HFFc6 (cell line): Measurements from ENCODE around the gene TBC1D14. TPM values are rescaled to one million over a fixed set of nuclear protein-coding genes. Genes with fewer than 3 reads are reported as not detected.

Experiments used
- DNase-seq: peaks from one replicate; pipeline ENCODE4 v3.0.0-alpha.2; 2018
- H3K27ac Mint-ChIP-seq: 2 replicates; pipeline ENCODE4 v1.8.0; 2020; ENCODE audit warnings: mild to moderate bottlenecking, mixed read lengths
- H3K27me3 Mint-ChIP-seq: 2 replicates; pipeline ENCODE4 v1.8.0; 2021; ENCODE audit warnings: mild to moderate bottlenecking, moderate library complexity, mixed read lengths; ENCODE audit not compliant: insufficient read depth
- H3K36me3 Mint-ChIP-seq: 2 replicates; pipeline ENCODE4 v1.8.0; 2021; ENCODE audit warnings: low read depth, mixed read lengths
- H3K4me1 Mint-ChIP-seq: 2 replicates; pipeline ENCODE4 v1.8.0; 2020; ENCODE audit warnings: low read depth, mixed read lengths
- H3K4me3 Mint-ChIP-seq: 2 replicates; pipeline ENCODE4 v1.8.0; 2020; ENCODE audit warnings: mild to moderate bottlenecking, moderate library complexity, mixed read lengths
- H3K9me3 Mint-ChIP-seq: 2 replicates; pipeline ENCODE4 v1.8.0; 2020; ENCODE audit warnings: mild to moderate bottlenecking, mixed read lengths
- total RNA-seq, 6 experiments: library from RNA; stranded (reverse); fragmentation: NEBNext Ultra II Directional; extraction: Animal tissue kit (Norgen Biotek cat#: 25700); gene quantifications; 2 replicates in 1 of 6; 3 replicates in 5 of 6; pipeline ENCODE4 v1.2.3, GENCODE V29; 2021
- TF ChIP-seq, protein P1 (sequence below): fragments of 200-600 bp; sonication (generic); IDR thresholded peaks from 2 replicates; pipeline ENCODE4 v1.5.0; 2021; ENCODE audit warnings: antibody characterized with exemption, mild to moderate bottlenecking

Gene TBC1D14
- total RNA-seq, 6 experiments from 2014 or later: 23.3 to 32.5 (median 27.9) TPM

GRCh38 chr4:6933691-6934430 is 24.2 kb downstream of the TBC1D14 start:
- Mint-ChIP-seq H3K27me3 (peaks cover 1% of the 10 kb centered on the region), H3K4me1 (no peaks in the 10 kb centered on the region), H3K9me3 (no peaks in the 10 kb centered on the region), H3K4me3 (no peak overlapping the region), H3K27ac (no peak overlapping the region), H3K36me3 (peaks cover 13% of the 10 kb centered on the region)
- no peak for DNase-seq
- TF ChIP-seq, protein P1, sequence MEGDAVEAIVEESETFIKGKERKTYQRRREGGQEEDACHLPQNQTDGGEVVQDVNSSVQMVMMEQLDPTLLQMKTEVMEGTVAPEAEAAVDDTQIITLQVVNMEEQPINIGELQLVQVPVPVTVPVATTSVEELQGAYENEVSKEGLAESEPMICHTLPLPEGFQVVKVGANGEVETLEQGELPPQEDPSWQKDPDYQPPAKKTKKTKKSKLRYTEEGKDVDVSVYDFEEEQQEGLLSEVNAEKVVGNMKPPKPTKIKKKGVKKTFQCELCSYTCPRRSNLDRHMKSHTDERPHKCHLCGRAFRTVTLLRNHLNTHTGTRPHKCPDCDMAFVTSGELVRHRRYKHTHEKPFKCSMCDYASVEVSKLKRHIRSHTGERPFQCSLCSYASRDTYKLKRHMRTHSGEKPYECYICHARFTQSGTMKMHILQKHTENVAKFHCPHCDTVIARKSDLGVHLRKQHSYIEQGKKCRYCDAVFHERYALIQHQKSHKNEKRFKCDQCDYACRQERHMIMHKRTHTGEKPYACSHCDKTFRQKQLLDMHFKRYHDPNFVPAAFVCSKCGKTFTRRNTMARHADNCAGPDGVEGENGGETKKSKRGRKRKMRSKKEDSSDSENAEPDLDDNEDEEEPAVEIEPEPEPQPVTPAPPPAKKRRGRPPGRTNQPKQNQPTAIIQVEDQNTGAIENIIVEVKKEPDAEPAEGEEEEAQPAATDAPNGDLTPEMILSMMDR: no peak

- Mint-ChIP-seq H3K27ac (no peak overlapping the region), H3K36me3 (peaks cover 13% of the 10 kb centered on the region), H3K4me1 (peaks cover 9% of the 10 kb centered on the region), H3K4me3 (no peak overlapping the region), H3K27me3 (peaks cover 1% of the 10 kb centered on the region; the same call in 1 of the 2 replicates), H3K9me3 (no peaks in the 10 kb centered on the region)
- no peak for DNase-seq
- TF ChIP-seq, protein P1: no peak
Measured at GRCh38 chr4:6935965-6936364, 26.3 kb downstream of the TBC1D14 start.

DNA sequence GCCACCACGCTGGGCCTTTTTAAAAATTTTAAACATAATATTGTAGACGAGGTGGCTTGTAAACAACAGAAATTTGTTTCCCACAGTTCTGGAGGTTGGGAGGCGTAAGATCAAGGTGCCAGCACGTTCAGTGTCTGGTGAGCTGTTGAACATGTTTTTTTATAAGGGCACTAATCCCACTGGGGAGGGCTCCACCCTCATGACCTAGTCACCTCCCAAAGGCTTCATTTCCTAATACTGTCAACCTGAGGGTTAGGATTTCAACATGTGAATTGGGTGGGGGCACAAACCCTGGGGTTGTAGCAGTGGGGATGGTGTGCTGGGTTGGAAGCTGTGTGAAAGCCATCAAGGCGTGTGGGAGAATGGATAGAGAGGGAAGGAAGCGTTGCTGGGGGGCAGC is 27.6 kb downstream of the TBC1D14 start:
- no peak for DNase-seq
- TF ChIP-seq, protein P1: no peak
- Mint-ChIP-seq H3K27ac (no peak overlapping the region), H3K36me3 (peaks cover 8% of the 10 kb centered on the region; the same call in 1 of the 2 replicates), H3K4me3 (no peak overlapping the region), H3K27me3 (peaks cover 1% of the 10 kb centered on the region; the same call in 1 of the 2 replicates), H3K4me1 (peaks cover 22% of the 10 kb centered on the region), H3K9me3 (no peaks in the 10 kb centered on the region)

DNA sequence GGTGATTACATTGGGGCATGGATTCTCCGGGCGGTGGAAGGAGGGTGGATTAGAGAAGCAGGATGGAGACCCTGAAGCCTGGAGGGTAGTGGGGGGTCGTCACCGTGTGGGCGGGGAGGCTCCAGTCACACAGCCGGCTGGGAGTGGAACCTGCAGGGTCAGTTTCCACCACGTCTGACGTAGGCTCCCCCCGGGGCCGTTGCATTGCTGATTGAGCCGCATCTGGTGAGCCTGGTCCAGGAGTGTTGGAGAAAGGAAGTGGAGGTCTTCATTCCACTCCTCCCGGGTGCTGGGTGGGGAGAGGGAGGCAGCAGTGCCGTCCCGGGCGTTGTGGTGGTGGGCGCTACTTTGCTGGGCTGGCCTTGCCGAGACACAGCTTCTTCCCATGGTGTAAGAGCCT is 28.1 kb downstream of the TBC1D14 start:
- peaks cover 1% of the 10 kb centered on the region; the same call in 1 of the 2 replicates for H3K27me3 Mint-ChIP-seq
- peaks cover 27% of the 10 kb centered on the region for H3K4me1 Mint-ChIP-seq
- H3K27ac Mint-ChIP-seq: no peak overlapping the region
- H3K36me3 Mint-ChIP-seq: peaks cover 8% of the 10 kb centered on the region; the same call in 1 of the 2 replicates
- no peaks in the 10 kb centered on the region for H3K9me3 Mint-ChIP-seq
- no peak overlapping the region for H3K4me3 Mint-ChIP-seq
- no peak for DNase-seq
- TF ChIP-seq, protein P1: no peak

GRCh38 chr4:6938237-6938636 is 28.6 kb downstream of the TBC1D14 start:
- peaks cover 8% of the 10 kb centered on the region; the same call in 1 of the 2 replicates for H3K36me3 Mint-ChIP-seq
- H3K9me3 Mint-ChIP-seq: no peaks in the 10 kb centered on the region
- H3K4me1 Mint-ChIP-seq: peaks cover 32% of the 10 kb centered on the region
- TF ChIP-seq, protein P1: no peak
- H3K4me3 Mint-ChIP-seq: no peak overlapping the region
- H3K27me3 Mint-ChIP-seq: peaks cover 1% of the 10 kb centered on the region; the same call in 1 of the 2 replicates
- no peak overlapping the region for H3K27ac Mint-ChIP-seq
- DNase-seq: no peak
